NCI-H146 (cell line): Measurements from ENCODE around the gene RNF186.
"Not testable (repeated sequence)": the region's sequence is repeated elsewhere in the genome, so short reads cannot be mapped to it uniquely, and the experiment has no call there.

Experiments used
- DNase-seq: peaks from one replicate; lab custom pipeline; 2025; lab: John Stamatoyannopoulos, UW

RNF186 gene

DNA sequence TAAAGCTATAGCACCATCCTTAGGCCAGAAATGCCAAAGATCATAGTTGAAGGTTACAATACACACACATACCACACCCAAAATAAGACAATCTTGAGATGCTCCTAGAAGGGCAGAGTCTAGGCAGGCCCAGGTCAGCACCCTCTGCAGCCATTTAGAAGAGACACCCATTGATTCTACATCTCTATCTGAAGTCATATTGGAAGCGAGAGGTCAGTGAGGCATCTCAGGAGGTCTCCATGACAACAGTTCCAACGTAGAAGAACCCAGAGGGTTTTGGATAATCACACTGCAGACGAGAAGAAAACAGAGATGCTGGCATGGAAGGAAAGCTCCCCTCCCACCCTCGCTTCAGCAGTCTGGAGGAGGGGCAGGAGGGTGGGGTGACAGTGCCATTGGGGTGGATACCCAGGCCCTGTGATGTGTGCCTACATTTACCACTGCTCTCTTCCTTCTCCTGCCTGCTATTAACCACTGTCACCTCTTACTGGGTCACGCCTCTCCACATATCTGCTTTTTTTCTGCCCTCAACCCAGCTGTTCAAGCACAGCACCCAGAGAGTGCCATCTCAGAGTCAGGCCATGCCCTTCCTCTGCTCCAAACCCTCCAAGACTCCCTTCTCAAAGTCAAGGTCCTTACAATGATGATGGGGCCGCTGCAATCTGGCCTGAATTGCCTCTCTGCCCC lies 21.6 kb downstream of the RNF186 start:
- DNase-seq: no peak

DNA sequence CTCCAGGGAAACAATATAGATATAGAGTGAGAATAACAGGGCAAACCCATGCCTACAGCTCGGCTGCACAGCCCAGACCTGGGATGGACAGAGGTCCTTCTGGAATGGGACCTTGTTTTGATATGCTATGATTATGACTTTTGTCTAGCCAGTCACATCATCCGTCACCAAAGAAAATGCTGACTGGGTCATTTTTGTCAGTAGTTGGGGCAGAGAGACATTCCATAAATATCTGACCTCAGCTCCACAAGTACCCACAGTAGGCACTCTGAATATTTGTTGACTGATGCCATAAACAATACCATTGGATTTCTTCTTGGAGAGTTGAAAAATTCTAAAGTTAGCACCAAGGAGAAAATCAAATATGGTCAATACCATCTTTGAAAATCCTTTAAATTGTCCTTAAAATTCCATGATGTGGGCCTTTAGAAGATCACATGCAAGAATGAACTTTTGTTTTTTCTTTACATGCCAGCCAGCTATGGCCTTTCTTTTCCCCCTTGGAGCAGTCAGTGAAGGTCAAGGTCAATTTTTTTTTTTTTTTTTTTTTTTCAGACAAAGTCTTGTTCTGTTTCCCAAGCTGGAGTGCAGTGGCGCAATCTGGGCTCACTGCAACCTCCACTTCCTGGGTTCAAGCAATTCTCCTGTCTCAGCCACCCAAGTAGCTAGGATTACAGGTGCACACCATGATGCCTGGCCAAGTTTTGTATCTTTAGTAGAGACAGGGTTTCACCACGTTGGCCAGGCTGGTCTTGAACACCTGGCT lies 22.7 kb downstream of the RNF186 start:
- no peak for DNase-seq

DNA sequence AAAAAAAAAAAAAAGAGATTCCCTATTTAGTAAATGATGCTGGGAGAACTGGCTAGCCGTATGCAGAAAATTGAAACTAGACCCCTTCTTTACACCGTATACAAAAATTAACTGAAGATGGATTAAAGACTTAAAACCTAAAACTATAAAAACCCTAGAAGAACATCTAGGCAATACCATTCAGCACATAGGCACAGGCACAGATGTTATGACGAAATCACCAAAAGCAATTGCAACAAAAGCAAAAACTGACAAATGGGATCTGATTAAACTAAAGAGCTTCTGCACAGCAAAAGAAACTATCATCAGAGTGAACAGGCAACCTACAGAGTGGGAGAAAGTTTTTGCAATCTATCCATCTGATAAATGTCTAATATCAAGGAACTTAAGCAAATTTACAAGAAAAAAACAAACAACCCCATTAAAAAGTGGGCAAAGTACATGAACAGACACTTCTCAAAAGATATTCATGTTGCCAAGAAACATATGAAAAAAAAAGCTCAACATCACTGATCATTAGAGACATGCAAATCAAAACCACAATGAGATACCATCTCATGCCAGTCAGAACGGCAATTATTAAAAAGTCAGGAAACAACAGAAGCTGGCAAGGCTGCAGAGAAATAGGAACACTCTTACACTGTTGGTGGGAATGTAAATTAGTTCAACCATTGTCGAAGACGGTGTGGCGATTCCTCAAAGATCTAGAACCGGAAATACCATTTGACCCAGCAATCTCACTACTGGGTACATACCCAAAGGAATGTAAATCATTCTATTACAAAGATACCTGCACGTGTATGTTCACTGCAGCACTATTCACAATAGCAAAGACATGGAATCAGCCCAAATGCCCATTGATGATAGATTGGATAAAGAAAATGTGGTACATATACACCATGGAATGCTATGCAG lies 24.8 kb downstream of the RNF186 start:
- DNase-seq: not testable (repeated sequence)

DNA sequence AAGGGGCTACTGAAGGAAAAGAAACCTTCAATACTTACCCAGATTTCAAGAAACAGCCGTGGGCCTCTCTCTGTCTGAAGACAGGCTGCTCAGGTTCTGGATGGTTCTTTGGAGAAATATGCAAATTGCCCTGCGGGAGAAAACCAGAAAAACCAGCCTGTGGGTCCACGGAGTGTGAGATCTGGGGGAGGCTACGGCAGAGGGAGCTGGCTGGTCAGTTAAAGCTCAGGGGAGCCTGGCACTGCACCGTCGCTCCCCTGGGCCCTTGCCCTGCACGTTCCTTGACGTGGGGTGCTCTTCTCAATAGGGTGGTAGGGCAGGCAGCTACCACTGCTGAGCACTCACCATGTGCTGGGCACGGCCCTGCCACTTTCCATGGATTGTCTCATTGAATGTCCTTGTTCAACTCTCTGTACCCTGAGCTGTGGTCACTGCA lies 28.1 kb downstream of the RNF186 start:
- no peak for DNase-seq

DNA sequence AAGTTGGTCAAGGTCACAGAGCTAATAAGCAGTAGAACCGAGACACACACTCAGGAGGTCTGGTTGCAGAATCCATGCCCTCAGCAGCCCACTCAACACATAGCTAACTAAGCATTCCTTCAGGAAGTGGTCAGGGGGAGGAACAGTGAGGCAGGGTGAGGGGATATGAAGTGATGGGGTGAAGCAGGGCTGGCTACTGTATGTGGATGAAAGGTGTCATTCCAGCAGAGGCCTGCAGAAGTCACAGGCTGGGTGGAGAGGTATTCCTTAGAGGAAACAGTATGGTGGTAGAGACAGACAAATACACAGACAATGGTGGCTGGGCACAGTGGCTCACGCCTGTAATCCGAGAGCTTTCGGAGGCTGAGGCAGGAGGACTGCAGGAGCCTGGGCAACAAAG lies 29.4 kb downstream of the RNF186 start:
- DNase-seq: no peak

DNA sequence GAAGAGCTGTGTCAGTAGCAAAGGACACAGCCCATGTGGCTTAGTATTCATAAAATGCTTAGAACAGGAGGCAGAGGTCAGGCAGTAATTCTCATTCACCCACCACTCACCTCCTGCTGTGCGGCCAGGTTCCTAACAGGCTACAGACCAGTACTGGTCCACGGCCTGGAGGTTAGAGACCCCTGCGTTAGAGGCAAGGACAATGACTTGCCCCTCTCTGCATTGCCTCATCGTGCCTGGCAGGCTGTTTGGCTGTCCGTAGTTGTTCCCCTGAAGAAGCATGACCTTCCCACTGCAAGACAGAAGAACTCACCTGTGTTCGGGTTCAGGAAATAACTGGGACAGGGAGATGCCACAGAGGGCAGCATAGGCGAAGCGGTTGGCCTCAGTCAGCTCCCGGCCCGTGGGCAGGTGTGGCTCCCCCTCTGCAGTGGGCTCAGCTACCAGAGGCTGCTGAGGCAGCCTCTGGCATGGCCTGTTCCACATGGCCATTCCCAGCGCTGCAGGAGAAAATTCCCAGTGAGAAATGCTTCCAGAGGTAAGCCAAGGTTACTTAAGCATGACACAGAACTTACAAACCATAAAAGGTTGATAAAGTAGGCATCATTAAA lies 34.7 kb downstream of the RNF186 start:
- DNase-seq: no peak

DNA sequence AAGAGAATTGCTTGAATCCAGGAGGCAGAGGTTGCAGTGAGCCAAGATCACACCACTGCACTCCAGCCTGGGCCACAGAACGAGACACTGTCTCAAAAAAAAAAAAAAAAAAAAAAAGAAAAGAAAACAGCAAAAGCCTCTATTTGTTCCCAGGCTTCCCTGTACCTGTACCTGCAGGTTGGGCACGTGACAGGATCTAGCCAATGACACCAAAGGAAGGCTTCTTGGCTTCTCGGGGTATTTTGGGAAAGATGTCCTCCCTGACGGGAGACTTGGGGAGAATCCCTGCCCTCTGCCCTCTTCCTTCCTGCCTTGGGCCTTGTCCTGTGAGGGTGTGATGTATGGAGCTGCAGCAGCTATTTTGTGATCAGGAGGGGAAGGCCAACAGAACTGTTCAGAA lies 38.1 kb downstream of the RNF186 start:
- no peak for DNase-seq

DNA sequence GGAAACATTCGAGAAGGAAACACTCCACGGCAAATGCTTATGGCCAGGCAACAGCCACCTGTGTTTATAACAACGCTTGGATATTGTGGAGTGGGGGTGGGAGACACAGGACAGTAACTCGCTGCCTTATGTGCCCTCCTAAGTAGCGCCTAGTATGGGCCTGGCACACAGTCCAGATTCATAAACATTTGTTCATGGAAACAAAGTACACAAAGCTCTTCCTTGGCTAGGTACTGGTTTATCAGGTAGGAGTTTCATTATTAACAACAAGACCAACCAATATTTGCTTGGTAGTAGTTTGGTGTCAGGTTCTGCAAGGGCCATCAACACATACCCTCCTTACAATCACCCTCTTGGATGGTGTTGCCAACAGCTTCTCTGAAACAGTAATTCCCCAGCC lies 38.8 kb downstream of the RNF186 start:
- no peak for DNase-seq

DNA sequence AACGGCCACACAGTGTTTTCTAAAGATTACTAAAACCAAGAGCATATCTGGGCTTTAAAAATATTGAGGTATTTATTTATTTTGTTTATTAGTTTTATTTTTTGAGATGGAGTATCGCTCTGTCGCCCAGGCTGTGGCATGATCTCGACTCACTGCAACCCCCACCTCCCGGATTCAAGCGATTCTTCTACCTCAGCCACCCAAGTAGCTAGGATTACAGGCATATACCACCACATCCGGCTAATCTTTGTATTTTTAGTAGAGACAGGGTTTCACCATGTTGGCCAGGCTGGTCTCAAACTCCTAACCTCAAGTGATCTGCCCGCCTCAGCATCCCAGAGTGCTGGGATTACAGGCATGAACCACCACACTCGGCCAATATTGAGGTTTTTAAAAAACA lies 39.3 kb downstream of the RNF186 start:
- DNase-seq: no peak

DNA sequence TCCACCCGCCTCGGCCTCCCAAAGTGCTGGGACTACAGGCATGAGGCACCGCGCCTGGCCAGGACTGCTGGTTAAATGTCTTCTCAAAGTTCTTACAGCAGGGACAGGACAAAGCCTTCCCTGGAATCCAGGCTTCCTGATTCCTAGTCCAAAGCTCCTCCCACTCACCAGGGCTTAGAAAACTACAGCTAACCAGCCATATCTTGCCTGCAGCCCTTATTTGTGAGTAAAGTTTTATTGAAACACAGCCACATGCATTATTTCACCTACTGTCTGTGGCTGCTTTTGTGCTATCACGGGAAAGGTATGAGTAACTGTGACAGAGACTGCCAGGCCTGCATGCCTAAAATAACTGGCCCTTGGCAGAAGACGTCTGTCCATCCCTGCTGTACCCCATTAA lies 39.8 kb downstream of the RNF186 start:
- no peak for DNase-seq

DNA sequence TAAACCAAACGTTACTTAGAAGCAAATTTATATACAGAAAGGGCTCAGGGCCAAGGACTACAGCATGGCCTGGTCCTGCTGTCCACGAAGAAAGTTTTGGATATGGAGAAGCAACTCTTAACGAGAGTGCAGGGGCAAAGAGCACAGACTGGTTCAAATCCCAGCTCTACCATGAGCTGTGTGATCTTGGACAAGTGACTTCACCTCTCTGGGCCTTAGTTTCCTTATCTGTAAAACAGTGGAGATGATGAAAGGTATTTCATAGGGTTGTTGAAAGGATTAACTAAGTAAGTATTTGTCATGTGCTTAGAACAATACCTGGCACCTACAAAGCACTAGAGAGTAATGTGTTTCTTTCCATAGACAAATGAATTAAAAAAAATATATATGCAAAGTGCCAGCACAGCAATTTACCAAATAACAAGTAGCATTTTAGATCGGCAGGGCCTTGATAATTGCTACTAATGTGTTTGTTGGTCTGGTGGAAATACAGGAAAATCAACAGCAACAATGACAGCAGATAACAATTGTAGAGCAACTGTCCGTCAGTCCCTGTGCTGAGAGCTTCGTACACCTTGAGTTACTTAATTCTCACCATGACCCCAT lies 40.8 kb downstream of the RNF186 start:
- DNase-seq: no peak

DNA sequence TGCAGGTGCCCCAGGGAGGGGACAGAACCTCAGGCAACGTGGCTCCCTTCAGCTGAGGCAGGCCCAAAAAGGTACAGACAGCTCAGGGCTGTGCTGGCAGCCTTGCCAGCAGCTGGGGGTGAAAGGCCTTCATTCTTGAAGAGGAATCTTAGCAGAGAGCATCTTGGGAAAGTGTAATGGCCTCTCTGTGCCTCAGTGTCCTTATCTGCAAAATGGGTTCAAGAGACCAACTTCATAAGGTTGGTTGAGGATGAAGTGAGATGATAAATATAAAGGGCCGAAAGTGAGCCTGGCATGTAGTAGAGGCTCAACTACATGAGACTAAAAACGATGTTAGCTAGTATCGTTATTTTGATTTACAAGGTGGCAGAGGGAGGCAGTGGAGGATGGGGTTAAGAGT lies 41.6 kb downstream of the RNF186 start:
- DNase-seq: no peak

DNA sequence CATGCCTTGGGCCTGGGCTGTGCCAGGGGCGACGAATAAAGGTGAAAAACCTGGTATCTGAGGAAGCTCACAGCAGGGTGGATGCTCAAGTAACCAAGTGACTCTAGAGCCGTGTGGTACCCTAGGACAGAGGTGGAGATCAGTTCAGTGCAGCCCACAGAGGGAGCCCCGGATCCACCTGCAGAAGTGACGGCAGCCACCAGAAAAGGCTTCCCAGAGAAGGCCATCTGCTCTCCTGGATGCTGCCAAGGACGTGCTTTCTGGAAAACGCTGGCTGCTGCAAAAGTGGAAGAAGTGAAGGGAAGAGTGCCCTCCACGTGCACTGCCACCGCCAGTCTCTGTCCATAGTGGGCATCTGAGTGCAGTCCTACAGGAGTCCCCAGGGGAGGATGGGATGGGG lies 43.0 kb downstream of the RNF186 start:
- no peak for DNase-seq

DNA sequence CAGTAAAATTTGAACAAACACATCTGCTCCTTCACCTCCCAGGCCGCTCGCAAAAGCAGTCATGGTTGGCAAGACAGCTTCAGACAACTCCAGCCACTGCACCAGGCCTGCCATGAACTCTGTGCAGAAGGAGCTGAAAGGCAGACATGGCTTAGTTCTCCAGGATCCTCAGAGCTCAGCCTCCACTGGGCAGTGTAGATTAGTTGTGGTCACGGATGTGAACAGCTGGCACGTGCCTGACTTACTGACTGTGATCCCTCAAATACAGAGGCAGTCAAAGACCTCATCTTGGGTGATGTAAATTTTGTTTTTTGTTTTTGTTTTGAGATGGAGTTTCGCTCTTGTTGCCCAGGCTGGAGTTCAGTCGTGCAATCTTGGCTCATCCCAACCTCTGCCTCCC lies 43.7 kb downstream of the RNF186 start:
- no peak for DNase-seq

DNA sequence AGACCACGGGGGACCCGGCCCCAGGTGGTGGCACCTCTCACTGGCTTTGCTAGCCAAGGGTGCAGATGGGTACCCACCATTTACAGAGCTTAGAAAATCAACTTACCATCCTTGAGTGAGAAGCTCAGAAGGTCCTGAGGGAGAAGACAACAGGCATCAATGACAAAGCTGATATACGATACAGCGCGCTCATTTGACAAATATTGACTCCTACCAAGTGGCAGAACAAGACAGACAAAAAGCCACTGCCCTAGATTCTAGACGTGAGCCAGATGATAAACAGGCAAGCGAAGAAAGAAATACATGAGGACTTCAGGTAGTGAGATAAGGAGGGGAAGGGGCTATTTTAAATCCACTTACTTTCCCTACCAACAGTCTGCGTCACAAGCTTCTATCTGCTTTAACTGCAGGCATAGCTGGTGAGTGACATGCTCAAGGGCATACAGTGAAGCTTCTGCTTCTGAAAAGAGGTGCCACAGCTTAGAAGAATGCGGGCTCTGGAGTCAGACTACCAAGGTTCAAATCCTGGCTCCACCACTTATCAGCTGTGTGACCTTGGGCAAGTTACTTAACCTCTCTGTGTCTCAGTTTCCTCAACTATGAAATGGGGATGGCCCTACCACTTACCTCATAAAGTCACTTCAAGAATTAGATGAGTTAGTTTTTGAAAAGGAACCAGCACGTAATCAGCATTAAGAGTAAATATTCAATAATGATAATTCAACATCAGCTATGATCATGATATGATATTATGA lies 44.5 kb downstream of the RNF186 start:
- no peak for DNase-seq

DNA sequence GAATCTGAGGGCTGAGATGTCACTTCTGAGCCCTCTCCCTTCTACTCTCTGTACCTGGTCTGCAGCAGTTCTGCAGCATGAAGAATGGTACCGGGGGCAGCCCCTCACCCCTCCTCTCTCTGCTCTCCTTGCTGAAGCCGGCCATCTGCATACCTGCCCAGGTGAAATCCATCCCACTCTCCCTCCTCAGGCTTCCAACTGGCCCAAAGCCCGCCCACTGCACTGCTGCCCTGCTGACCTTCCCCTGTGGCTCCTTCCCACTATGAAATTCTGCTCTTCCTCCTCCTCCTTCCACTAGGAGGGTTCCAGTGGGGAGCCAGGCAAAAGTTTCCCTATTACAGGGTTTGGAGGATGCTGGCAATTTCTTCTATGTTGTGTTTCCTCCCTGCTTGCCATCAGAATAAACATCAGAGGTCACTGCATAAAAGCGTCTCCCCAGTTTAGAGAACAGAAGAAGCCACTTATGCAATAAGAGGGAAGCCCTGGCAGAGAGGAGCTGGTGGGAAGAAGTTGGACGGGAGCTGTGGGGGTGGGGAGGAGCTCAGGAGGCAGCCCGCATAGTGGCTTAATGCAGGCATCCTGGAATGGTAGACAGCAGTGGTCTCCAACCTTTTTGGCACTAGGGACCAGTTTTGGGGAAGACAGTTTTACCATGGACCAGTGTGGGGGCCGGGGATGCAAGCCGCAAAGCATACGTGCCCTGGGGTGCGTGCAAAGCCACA lies 45.7 kb downstream of the RNF186 start:
- DNase-seq: no peak

DNA sequence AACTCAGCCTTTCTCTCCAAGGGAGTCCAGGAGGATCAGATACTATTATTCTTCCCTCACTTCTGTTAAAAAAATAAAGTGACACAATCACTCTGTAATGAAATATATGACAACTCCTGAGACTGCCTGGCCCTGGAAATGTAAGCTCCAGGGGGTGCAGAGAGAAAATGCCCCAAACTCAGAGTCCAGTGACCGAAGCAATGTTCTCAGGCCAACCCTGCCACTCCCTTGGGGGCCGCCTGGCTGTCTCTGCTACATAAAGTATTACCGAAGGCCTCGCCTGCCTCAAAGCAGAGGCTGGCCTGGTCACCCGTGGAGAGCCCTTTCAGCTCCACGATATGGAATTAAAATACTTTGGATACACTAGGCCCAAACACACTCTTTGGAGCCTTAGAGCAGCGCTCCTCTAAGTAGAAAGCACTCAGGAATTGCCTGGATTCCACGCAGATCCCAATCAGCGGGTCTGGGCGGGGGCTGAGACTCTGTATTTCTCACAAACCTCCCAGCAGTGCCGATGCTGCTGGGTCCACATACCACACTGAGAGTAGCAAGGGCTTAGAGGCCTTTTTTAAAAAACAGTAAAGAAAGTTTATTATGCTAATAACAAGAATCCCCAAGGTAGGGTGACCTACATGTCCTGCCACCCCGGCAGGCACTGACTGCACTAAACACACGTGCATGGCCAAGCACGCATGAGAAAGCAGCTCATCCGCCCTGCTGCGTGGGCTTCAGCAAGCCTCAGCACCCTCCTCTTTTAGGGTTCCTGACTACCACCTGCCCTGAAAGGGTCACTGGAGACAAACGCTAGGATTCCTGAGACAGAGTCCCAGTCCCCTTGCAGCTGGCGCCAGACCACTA lies 46.5 kb downstream of the RNF186 start:
- no peak for DNase-seq

DNA sequence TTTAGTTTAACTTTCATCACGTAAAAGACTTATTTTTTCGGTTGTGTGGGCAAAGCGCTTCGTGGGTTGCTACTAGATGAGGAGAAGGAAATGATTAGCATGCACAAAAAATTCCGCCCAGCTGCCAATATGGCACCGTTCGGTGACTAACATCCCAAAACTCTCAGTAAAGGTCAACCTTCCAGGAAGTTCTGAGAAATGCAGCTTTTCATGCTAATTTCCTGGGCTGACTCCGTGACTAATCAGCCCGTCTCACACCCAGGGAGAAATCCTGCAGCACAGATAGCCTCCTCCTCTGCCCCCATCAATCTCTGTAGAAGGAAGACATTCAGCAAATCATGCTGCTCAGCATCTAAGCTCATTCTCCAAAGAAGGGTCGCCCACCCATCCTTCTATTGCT lies 49.5 kb downstream of the RNF186 start:
- DNase-seq: no peak

DNA sequence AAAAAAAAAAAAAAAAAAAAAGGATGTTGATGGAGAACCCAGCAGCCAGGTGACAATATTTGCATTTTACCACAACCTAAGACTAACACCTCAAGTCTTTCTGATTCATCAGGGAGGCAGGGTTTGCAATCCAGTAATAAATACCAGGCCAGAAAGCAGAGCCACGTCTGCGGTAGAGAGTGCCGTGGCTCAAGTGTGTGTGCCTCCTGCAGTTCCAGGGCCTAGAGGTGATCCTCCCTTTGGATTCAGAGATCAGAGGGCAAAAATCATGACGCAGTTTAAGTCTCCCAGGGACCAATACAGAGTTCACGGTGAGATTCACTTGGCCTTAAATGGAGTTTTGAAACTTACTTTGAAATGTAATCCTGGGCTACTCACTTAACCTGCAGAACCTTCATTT lies 50.2 kb downstream of the RNF186 start:
- DNase-seq: no peak
